Measurements from ENCODE around the gene SESN2.

GRCh38 chr1:28322194-28322593 lies 62.9 kb downstream of the SESN2 start:
- TF ChIP-seq EP300 (IDR thresholded peaks at IDR 0.05) (no peak), CTCF (IDR thresholded peaks at IDR 0.05) (no peak), POLR2A (IDR thresholded peaks at IDR 0.05; ENCODE audit: low read depth) (no peak)

Measured in esophagus muscularis mucosa (tissue), 4 donors.